Loucy (cell line): ENCODE data around the gene TMEM121.

Experiments used
- H2AFZ ChIP-seq: fragments of 200-600 bp; sonication (generic); 2 replicates; pipeline ENCODE4 v1.6.0; 2016; ENCODE audit warnings: antibody characterized with exemption, mild to moderate bottlenecking, low read length, moderate library complexity
- H3F3A ChIP-seq: fragments of 200-600 bp; 2 replicates; pipeline ENCODE4 v1.6.0; 2016; ENCODE audit warnings: antibody characterized with exemption, low read depth, mild to moderate bottlenecking
- H3K27me3 ChIP-seq: fragments of 200-600 bp; sonication (generic); 2 replicates; pipeline ENCODE4 v1.6.1; 2014; ENCODE audit warnings: low read length, mild to moderate bottlenecking; ENCODE audit not compliant: insufficient read depth, poor library complexity, severe bottlenecking
- H3K36me3 ChIP-seq: fragments of 200-600 bp; sonication (generic); 2 replicates; pipeline ENCODE4 v1.6.1; 2016; ENCODE audit warnings: low read length; ENCODE audit not compliant: insufficient read depth
- H3K4me1 ChIP-seq: fragments of 200-600 bp; sonication (generic); 2 replicates; pipeline ENCODE4 v1.5.1; 2014; ENCODE audit warnings: low read length, mild to moderate bottlenecking; ENCODE audit not compliant: insufficient read depth, poor library complexity, severe bottlenecking
- H3K4me2 ChIP-seq: fragments of 200-600 bp; sonication (generic); 2 replicates; pipeline ENCODE4 v1.6.0; 2014; ENCODE audit warnings: antibody characterized with exemption, low read length, low read depth, mild to moderate bottlenecking; ENCODE audit not compliant: poor library complexity, severe bottlenecking
- H3K4me3 ChIP-seq: fragments of 200-600 bp; sonication (generic); 2 replicates; pipeline ENCODE4 v1.5.1; 2014; ENCODE audit warnings: low read length, mild to moderate bottlenecking, mixed read lengths; ENCODE audit not compliant: poor library complexity, severe bottlenecking
- H3K79me2 ChIP-seq: fragments of 200-600 bp; sonication (generic); 2 replicates; pipeline ENCODE4 v1.6.1; 2014; ENCODE audit warnings: low read length; ENCODE audit not compliant: insufficient read depth
- H3K9ac ChIP-seq: fragments of 200-600 bp; sonication (generic); 2 replicates; pipeline ENCODE4 v1.6.0; 2014; ENCODE audit warnings: mild to moderate bottlenecking, low read depth, low read length, moderate library complexity; ENCODE audit not compliant: poor library complexity, severe bottlenecking
- H3K9me2 ChIP-seq: fragments of 200-600 bp; sonication (generic); replicated peaks from 2 replicates; pipeline ENCODE4 v1.6.1; 2016; ENCODE audit warnings: low read depth, low read length, mixed read lengths
- H3K9me3 ChIP-seq: fragments of 200-600 bp; sonication (generic); 2 replicates; pipeline ENCODE4 v1.6.1; 2014; ENCODE audit warnings: mild to moderate bottlenecking, antibody characterized with exemption, low read length, low read depth; ENCODE audit not compliant: insufficient read depth
- H4K20me1 ChIP-seq: fragments of 200-600 bp; sonication (generic); 2 replicates; pipeline ENCODE4 v1.6.0; 2014; ENCODE audit warnings: antibody characterized with exemption, low read length, mild to moderate bottlenecking; ENCODE audit not compliant: insufficient read depth, poor library complexity, severe bottlenecking
- CTCF ChIP-seq: fragments of 200-600 bp; sonication (generic); conservative IDR thresholded peaks from 2 replicates; pipeline ENCODE4 v1.5.1; 2014; ENCODE audit warnings: mild to moderate bottlenecking, antibody characterized with exemption, low read length
- EZH2phosphoT487 ChIP-seq: fragments of 200-600 bp; IDR thresholded peaks from 2 replicates; pipeline ENCODE4 v1.6.1; 2018; ENCODE audit warnings: antibody characterized with exemption, mild to moderate bottlenecking, moderate library complexity, borderline replicate concordance

Gene TMEM121

GRCh38 chr14:105495990-105496830 lies 30.2 kb upstream of the TMEM121 start:
- Histone ChIP-seq H3K27me3 (no peaks in the 10 kb centered on the region), H3K9ac (no peak overlapping the region), H3K4me2 (no peak overlapping the region), H3K9me2 (no peaks in the 10 kb centered on the region), H3F3A (no peaks in the 10 kb centered on the region), H3K9me3 (no peaks in the 10 kb centered on the region), H4K20me1 (peaks cover 16% of the 10 kb centered on the region), H2AFZ (no peak overlapping the region), H3K4me3 (no peak overlapping the region), H3K4me1 (peaks cover 12% of the 10 kb centered on the region), H3K79me2 (peaks cover 20% of the 10 kb centered on the region), H3K36me3 (no peaks in the 10 kb centered on the region)
- no peak for TF ChIP-seq EZH2phosphoT487
- no peak for TF ChIP-seq CTCF

GRCh38 chr14:105496831-105497591 lies 29.4 kb upstream of the TMEM121 start:
- Histone ChIP-seq H3K9me3 (no peaks in the 10 kb centered on the region), H3K27me3 (no peaks in the 10 kb centered on the region), H3K4me2 (no peak overlapping the region), H3F3A (no peaks in the 10 kb centered on the region), H3K9me2 (no peaks in the 10 kb centered on the region), H3K79me2 (peaks cover 16% of the 10 kb centered on the region), H4K20me1 (peaks cover 13% of the 10 kb centered on the region), H3K9ac (no peak overlapping the region), H3K4me3 (no peak overlapping the region), H2AFZ (no peak overlapping the region), H3K4me1 (peaks cover 8% of the 10 kb centered on the region), H3K36me3 (no peaks in the 10 kb centered on the region)
- TF ChIP-seq CTCF (no peak), EZH2phosphoT487 (no peak)

- H3K36me3 ChIP-seq = no peaks in the 10 kb centered on the region
- no peak overlapping the region for H3K4me3 ChIP-seq
- H3K4me2 ChIP-seq = no peak overlapping the region
- H3F3A ChIP-seq = no peaks in the 10 kb centered on the region
- H3K27me3 ChIP-seq = no peaks in the 10 kb centered on the region
- no peak overlapping the region for H2AFZ ChIP-seq
- peaks cover 7% of the 10 kb centered on the region; the same call in 1 of the 2 replicates for H3K79me2 ChIP-seq
- H3K4me1 ChIP-seq = peaks cover 1% of the 10 kb centered on the region
- TF ChIP-seq EZH2phosphoT487 = no peak
- TF ChIP-seq CTCF = no peak
- no peaks in the 10 kb centered on the region for H3K9me3 ChIP-seq
- H3K9ac ChIP-seq = no peak overlapping the region
- H3K9me2 ChIP-seq = no peaks in the 10 kb centered on the region
- H4K20me1 ChIP-seq = peaks cover 5% of the 10 kb centered on the region
These were observed 28.5 kb upstream of the TMEM121 start for GRCh38 chr14:105497671-105498429.
